Colonic mucosa (tissue), 4 donors: Measurements from ENCODE around the gene SH3YL1. TPM values are rescaled to one million over a fixed set of nuclear protein-coding genes. Genes with fewer than 3 reads are reported as not detected.

Experiments
- DNase-seq: peaks from one replicate; pipeline ENCODE4 v3.0.0-alpha.2; 2020
- H3K27ac ChIP-seq: fragments of 200-600 bp; one replicate; pipeline ENCODE4 v1.8.0; 2021
- H3K27me3 ChIP-seq: fragments of 200-600 bp; one replicate; pipeline ENCODE4 v1.8.0; 2021
- H3K36me3 ChIP-seq: fragments of 200-600 bp; one replicate; pipeline ENCODE4 v1.8.0; 2021
- H3K4me1 ChIP-seq: fragments of 200-600 bp; one replicate; pipeline ENCODE4 v1.8.0; 2021; ENCODE audit warnings: mild to moderate bottlenecking
- H3K4me3 ChIP-seq: fragments of 200-600 bp; one replicate; pipeline ENCODE4 v1.8.0; 2021
- H3K9ac ChIP-seq, 2 donors: one replicate each; pipeline ENCODE4 v1.7.0; 2013; ENCODE audit warnings: control low read depth in 2 of 2, low read depth in 2 of 2, low read length in 2 of 2
- H3K9me3 ChIP-seq: fragments of 200-600 bp; one replicate; pipeline ENCODE4 v1.8.0; 2021
- CTCF ChIP-seq: fragments of 200-600 bp; IDR thresholded peaks from one replicate; pipeline ENCODE4 v1.8.0; 2022; ENCODE audit warnings: antibody characterized with exemption, mild to moderate bottlenecking
- intact Hi-C: fragments of 100-400 bp; cut with DNase I; formaldehyde crosslinking; loops from one replicate; pipeline ENCODE4 v1.14.1; 2022
- total RNA-seq, 2 donors: library from RNA; stranded (reverse); fragmentation: NEBNext Ultra II Directional in 1 of 2; extraction: Animal tissue kit (Norgen Biotek cat#: 25700) in 1 of 2; gene quantifications; one replicate each; pipeline ENCODE4 v1.2.1, GENCODE V29; 2021
- donor health status: healthy.
- donor health status: DM: no; HTN: no; CAD: no.
- donor health status: DM: no; HTN: no; CAD: no.

SH3YL1 gene
- total RNA-seq, 2 donors from 2014 or later: 116 to 139 TPM

- Histone ChIP-seq H3K27ac (no peak overlapping the region), H3K4me3 (no peak overlapping the region), H3K27me3 (no peaks in the 10 kb centered on the region), H3K36me3 (peaks cover 5% of the 10 kb centered on the region), H3K4me1 (no peaks in the 10 kb centered on the region), H3K9ac (no peak overlapping the region), H3K9me3 (no peaks in the 10 kb centered on the region)
- DNase-seq: no peak
- intact Hi-C loops: loop anchor here (5.0 kb wide), 2 partner anchors 44 to 389 kb away; no protein-coding TSS in a partner anchor
- TF ChIP-seq CTCF: no peak
These were observed 15.1 kb downstream of the SH3YL1 start for GRCh38 chr2:248724-249123.

GRCh38 chr2:246489-247144, 17.2 kb downstream of the SH3YL1 start:
- Histone ChIP-seq H3K27me3 (no peaks in the 10 kb centered on the region), H3K9ac (no peak overlapping the region), H3K36me3 (peaks cover 5% of the 10 kb centered on the region), H3K27ac (no peak overlapping the region), H3K4me1 (no peaks in the 10 kb centered on the region), H3K9me3 (no peaks in the 10 kb centered on the region), H3K4me3 (no peak overlapping the region)
- DNase-seq: peak; percentile 31
- TF ChIP-seq CTCF: peak; percentile 41
- intact Hi-C loops: loop anchor here (5.0 kb wide), 2 partner anchors 46 to 391 kb away; no protein-coding TSS in a partner anchor

- no peaks in the 10 kb centered on the region for H3K9me3 ChIP-seq
- H3K36me3 ChIP-seq: peaks cover 5% of the 10 kb centered on the region
- no peak for DNase-seq
- H3K4me1 ChIP-seq: no peaks in the 10 kb centered on the region
- no peaks in the 10 kb centered on the region for H3K27me3 ChIP-seq
- no peak overlapping the region for H3K4me3 ChIP-seq
- no peak overlapping the region for H3K9ac ChIP-seq
- no peak for TF ChIP-seq CTCF
- intact Hi-C loops: no loop called here
- H3K27ac ChIP-seq: no peak overlapping the region
These were observed 19.3 kb downstream of the SH3YL1 start for GRCh38 chr2:244547-244946.

- intact Hi-C loops: no loop called here
- Histone ChIP-seq H3K9me3 (no peaks in the 10 kb centered on the region), H3K9ac (no peak overlapping the region), H3K4me3 (no peak overlapping the region), H3K27ac (no peak overlapping the region), H3K27me3 (no peaks in the 10 kb centered on the region), H3K4me1 (no peaks in the 10 kb centered on the region), H3K36me3 (no peaks in the 10 kb centered on the region)
- TF ChIP-seq CTCF: no peak
- no peak for DNase-seq
These were observed 25.0 kb downstream of the SH3YL1 start for GRCh38 chr2:238869-239268.

DNA sequence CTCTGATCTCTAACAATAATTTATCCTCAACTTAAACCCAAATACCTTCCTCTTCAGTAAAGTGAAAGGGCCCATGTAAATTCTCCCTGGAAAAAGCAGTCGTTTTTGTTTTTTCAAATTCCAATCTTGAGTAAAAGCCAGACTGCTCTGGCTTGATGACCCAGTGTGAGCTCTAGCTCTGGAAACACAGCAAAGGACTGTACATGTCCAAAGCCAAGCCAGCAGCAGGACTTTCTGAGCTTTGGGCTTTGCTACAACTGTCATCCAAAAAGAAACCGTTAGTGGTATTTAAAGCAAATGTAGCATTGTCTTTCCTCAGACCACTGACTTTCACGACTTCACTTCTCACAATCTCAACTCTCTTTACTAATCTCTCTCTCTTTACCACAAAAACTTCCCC, 25.4 kb downstream of the SH3YL1 start:
- Histone ChIP-seq H3K27me3 (no peaks in the 10 kb centered on the region), H3K27ac (no peak overlapping the region), H3K4me1 (no peaks in the 10 kb centered on the region), H3K9ac (no peak overlapping the region), H3K36me3 (no peaks in the 10 kb centered on the region), H3K9me3 (no peaks in the 10 kb centered on the region), H3K4me3 (no peak overlapping the region)
- TF ChIP-seq CTCF: no peak
- no peak for DNase-seq
- intact Hi-C loops: no loop called here
